GM12878 (cell line): ENCODE results near the gene ARHGAP12. TPM values are rescaled to one million over a fixed set of nuclear protein-coding genes. Genes with fewer than 3 reads are reported as not detected.

Source experiments
- ATAC-seq: fragments of 200-7000 bp; cut with Tn5 transposase; 3 replicates; pipeline ENCODE4 v1.9.1; 2020; ENCODE audit warnings: mild to moderate bottlenecking, moderate library complexity
- BruUV-seq: library from RNA; stranded (reverse); fragments of 400-500 nt; replicated peaks from 2 replicates; lab custom pipeline; 2021; lab: Mats Ljungman, UMichigan
- CTCF ChIA-PET: fragments of 300-600 bp; sonication (Branson Sonifier 250); formaldehyde crosslinking; extraction: SDS; loops from one replicate; lab custom pipeline; 2021; ENCODE audit warnings: inconsistent platforms; lab: Yijun Ruan, JAX
- POLR2A ChIA-PET: fragments of 350-600 bp; formaldehyde crosslinking; extraction: SDS; loops from one replicate; lab custom pipeline; 2021; ENCODE audit warnings: inconsistent platforms; lab: Charles Lee
- RAD21 ChIA-PET: fragments of 300-600 bp; sonication (Branson Sonifier 250); formaldehyde crosslinking; loops from one replicate; lab custom pipeline; 2023; ENCODE audit warnings: antibody characterized with exemption; ENCODE audit not compliant: unreplicated experiment; lab: Charles Lee
- SMC1A ChIA-PET: fragments of 300-600 bp; sonication (Branson Sonifier 250); formaldehyde crosslinking; loops from one replicate; lab custom pipeline; 2023; ENCODE audit not compliant: unreplicated experiment, uncharacterized antibody; lab: Charles Lee
- DNase-seq: peaks from one replicate; pipeline ENCODE4 v3.0.0-alpha.2; 2011; ENCODE audit warnings: low read depth, low spot score
- FAIRE-seq: peaks from 3 replicates; lab custom pipeline; 2011; peaks lifted over from hg19 to GRCh38; lab: Jason Lieb, UNC
- H2AFZ ChIP-seq: 2 replicates; pipeline ENCODE4 v1.6.0; 2011; ENCODE audit warnings: low read depth, low read length, control low read depth; ENCODE audit not compliant: control insufficient read depth
- H3K27ac ChIP-seq: 2 replicates; pipeline ENCODE4 v1.5.1; 2011; ENCODE audit warnings: control low read depth; ENCODE audit not compliant: control insufficient read depth, insufficient read depth
- H3K27me3 ChIP-seq, 2 experiments: replicated peaks in 1 of 2; 2 replicates each; pipeline versions ENCODE4 v1.6.0 to v1.6.1; 2011; ENCODE audit warnings: low read length in 1 of 2; ENCODE audit not compliant: control insufficient read depth in 2 of 2, insufficient read depth in 2 of 2
- H3K36me3 ChIP-seq, 2 experiments: 2 replicates each; pipeline ENCODE4 v1.5.1; 2011; ENCODE audit warnings: low read length in 1 of 2; ENCODE audit not compliant: control insufficient read depth in 2 of 2, insufficient read depth in 2 of 2
- H3K4me1 ChIP-seq: 2 replicates; pipeline ENCODE4 v1.6.1; 2011; ENCODE audit warnings: mild to moderate bottlenecking, low read length, moderate library complexity, mixed read lengths; ENCODE audit not compliant: control insufficient read depth, insufficient read depth
- H3K4me2 ChIP-seq: 2 replicates; pipeline ENCODE4 v1.6.0; 2011; ENCODE audit warnings: control low read depth; ENCODE audit not compliant: control insufficient read depth, insufficient read depth
- H3K4me3 ChIP-seq: fragments of 200-600 bp; sonication (generic); 2 replicates; pipeline ENCODE4 v1.5.1; 2016
- H3K79me2 ChIP-seq: 2 replicates; pipeline ENCODE4 v1.6.0; 2011; ENCODE audit warnings: low read length; ENCODE audit not compliant: control insufficient read depth, insufficient read depth
- H3K9ac ChIP-seq: 2 replicates; pipeline ENCODE4 v1.8.0; 2011; ENCODE audit warnings: low read length, control low read depth, mixed read lengths; ENCODE audit not compliant: control insufficient read depth, insufficient read depth
- H3K9me3 ChIP-seq: replicated peaks from 3 replicates; pipeline ENCODE4 v1.5.1; 2011; ENCODE audit warnings: mild to moderate bottlenecking, low read length; ENCODE audit not compliant: control insufficient read depth, insufficient read depth
- H4K20me1 ChIP-seq: 2 replicates; pipeline ENCODE4 v1.6.0; 2011; ENCODE audit not compliant: control insufficient read depth, insufficient read depth
- BACH1 ChIP-seq: fragments of 450-650 bp; IDR thresholded peaks from 2 replicates; pipeline ENCODE4 v1.6.1; 2017; ENCODE audit warnings: mild to moderate bottlenecking, borderline replicate concordance
- CEBPB ChIP-seq, 2 experiments: fragments of 150-350 bp in 1 of 2; IDR thresholded peaks; 2 replicates each; pipeline ENCODE4 v1.6.1; 2012 to 2014; ENCODE audit warnings: low read depth in 2 of 2, low read length in 2 of 2, borderline replicate concordance in 1 of 2, inconsistent platforms in 1 of 2
- E2F4 ChIP-seq: IDR thresholded peaks from 2 replicates; pipeline ENCODE4 v1.6.1; 2012; ENCODE audit warnings: low read depth, low read length, improper control_type of control experiment
- E2F8 ChIP-seq: fragments of 450-650 bp; IDR thresholded peaks from 2 replicates; pipeline ENCODE4 v1.6.1; 2018; ENCODE audit warnings: mild to moderate bottlenecking, low read depth, moderate library complexity; ENCODE audit not compliant: partially characterized antibody
- E4F1 ChIP-seq: fragments of 450-650 bp; IDR thresholded peaks from 2 replicates; pipeline ENCODE4 v1.6.1; 2018; ENCODE audit warnings: borderline replicate concordance, mild to moderate bottlenecking; ENCODE audit not compliant: partially characterized antibody
- GATAD2B ChIP-seq: fragments of 450-650 bp; conservative IDR thresholded peaks from 2 replicates; pipeline ENCODE4 v1.6.1; 2017; ENCODE audit warnings: low read depth, mild to moderate bottlenecking, moderate library complexity
- HDAC6 ChIP-seq: fragments of 200-600 bp; sonication (generic); IDR thresholded peaks from one replicate; pipeline ENCODE4 v1.8.0; 2017; ENCODE audit warnings: antibody characterized with exemption; ENCODE audit not compliant: unreplicated experiment
- HDGF ChIP-seq: fragments of 450-650 bp; IDR thresholded peaks from 2 replicates; pipeline ENCODE4 v1.6.1; 2016; ENCODE audit warnings: antibody characterized with exemption
- HSF1 ChIP-seq: fragments of 150-350 bp; IDR thresholded peaks from 2 replicates; pipeline ENCODE4 v1.6.1; 2014; ENCODE audit warnings: mild to moderate bottlenecking, low read depth, low read length
- NFXL1 ChIP-seq: fragments of 450-650 bp; IDR thresholded peaks from 2 replicates; pipeline ENCODE4 v1.6.1; 2017; ENCODE audit warnings: antibody characterized with exemption, mild to moderate bottlenecking, borderline replicate concordance
- PAX8 ChIP-seq: fragments of 450-650 bp; IDR thresholded peaks from 2 replicates; pipeline ENCODE4 v1.6.1; 2017; ENCODE audit warnings: mild to moderate bottlenecking, moderate library complexity
- RAD51 ChIP-seq: fragments of 450-650 bp; IDR thresholded peaks from 2 replicates; pipeline ENCODE4 v1.6.1; 2016; ENCODE audit warnings: moderate library complexity, mild to moderate bottlenecking, inconsistent platforms
- SMAD1 ChIP-seq: fragments of 450-650 bp; IDR thresholded peaks from 2 replicates; pipeline ENCODE4 v1.6.1; 2018; ENCODE audit warnings: mild to moderate bottlenecking, low read depth; ENCODE audit not compliant: partially characterized antibody
- SREBF1 ChIP-seq: IDR thresholded peaks from 2 replicates; pipeline ENCODE4 v1.6.1; 2012; ENCODE audit warnings: mild to moderate bottlenecking, low read length
- SUZ12 ChIP-seq: fragments of 200-600 bp; sonication (generic); IDR thresholded peaks from one replicate; pipeline ENCODE4 v1.6.1; 2018; ENCODE audit warnings: antibody characterized with exemption, mild to moderate bottlenecking; ENCODE audit not compliant: unreplicated experiment
- YY1 ChIP-seq: IDR thresholded peaks from 2 replicates; pipeline ENCODE4 v1.6.1; 2011; ENCODE audit warnings: low read depth, mild to moderate bottlenecking, low read length
- WGBS: methylation state at CpG from one replicate; pipeline ENCODE4 v1.1.6; 2016; ENCODE audit warnings: low lambda C conversion rate; ENCODE audit not compliant: insufficient replicate concordance, insufficient coverage; ENCODE audit errors: missing lambda C conversion rate; 5-methylcytosine and 5-hydroxymethylcytosine counted together
- in situ Hi-C: fragments of 300-500 bp; cut with MboI; formaldehyde crosslinking; loops from 9 replicates; pipeline ENCODE4 v1.14.3; 2018; ENCODE audit warnings: mixed read lengths
- intact Hi-C: fragments of 100-400 bp; cut with micrococcal nuclease; formaldehyde crosslinking; loops from one replicate; pipeline ENCODE4 v1.14.2; 2022; ENCODE audit not compliant: unreplicated experiment
- polyA plus RNA-seq, 11 experiments: library from polyadenylated mRNA; depleted of rRNA in 4 of 11; unstranded in 6 of 11; stranded (reverse) in 5 of 11; fragments of >200 nt; fragmentation: Nextera tagmentation in 4 of 11; fragmentation: Illumina TruSeq in 1 of 11; extraction: Ambion mirVana in 4 of 11; extraction: Trizol in 1 of 11; gene quantifications; 1 replicate in 1 of 11; 2 replicates in 10 of 11; pipeline versions ENCODE4 v1.2.1 to v1.2.3, GENCODE V29; 2011 to 2016; ENCODE audit warnings: inconsistent platforms in 2 of 11, missing spikeins in 2 of 11, low read depth in 1 of 11
- total RNA-seq, 4 experiments: library from RNA; depleted of rRNA in 3 of 4; stranded (reverse); fragments of >200 nt in 3 of 4; fragmentation: Illumina TruSeq in 1 of 4; extraction: Trizol in 1 of 4; gene quantifications; 2 replicates each; pipeline versions ENCODE4 v1.2.1 to v1.2.3, GENCODE V29; 2013 to 2021

ARHGAP12 gene
- total and polyA plus RNA-seq, 10 of the 15 experiments (the other 5 are each of a cell fraction or from before 2014, with no cell fraction given) = 5.4 to 15.6 (median 8.5) TPM

- TF ChIP-seq E2F4 (no peak), PAX8 (no peak), HDAC6 (no peak), E4F1 (no peak), HSF1 (no peak), SUZ12 (no peak), GATAD2B (no peak), HDGF (no peak), NFXL1 (no peak), CEBPB (IDR thresholded peaks at IDR 0.05; ENCODE audit: borderline replicate concordance in 1 of 2, low read depth in 2 of 2, low read length in 2 of 2) (no peak), BACH1 (no peak), SREBF1 (no peak), RAD51 (no peak), E2F8 (no peak), SMAD1 (no peak), YY1 (no peak)
- POLR2A ChIA-PET = no interaction called here
Measured at GRCh38 chr10:31776159-31776558, 152.5 kb downstream of the ARHGAP12 start.

More at GRCh38 chr10:31776159-31776558, 152.5 kb downstream of the ARHGAP12 start:
- 53% methylated on average over 5 of the region's 5 CpGs for WGBS
- no peak overlapping the region for H3K4me2 ChIP-seq
- H4K20me1 ChIP-seq = no peaks in the 10 kb centered on the region
- SMC1A ChIA-PET = interaction anchor here (1.6 kb wide), 1 partner anchor 11 kb away, joined by 4 read pairs; no protein-coding TSS in a partner anchor
- CTCF ChIA-PET = interaction anchor here (2.1 kb wide), 1 partner anchor 32 kb away, joined by 8 read pairs; no protein-coding TSS in a partner anchor
- ATAC-seq (no peak), DNase-seq (no peak), FAIRE-seq (no peak)
- no TSS peak for BruUV-seq
- no peaks in the 10 kb centered on the region for H3K27me3 ChIP-seq
- no peaks in the 10 kb centered on the region for H3K36me3 ChIP-seq
- intact Hi-C loops (loop anchor here (10.0 kb wide), 1 partner anchor 241 kb away; no protein-coding TSS in a partner anchor), in situ Hi-C loops (no loop called here)
- no peak overlapping the region for H3K9ac ChIP-seq
- H3K27ac ChIP-seq = no peak overlapping the region
- no peaks in the 10 kb centered on the region for H3K4me1 ChIP-seq
- H3K4me3 ChIP-seq = no peak overlapping the region
- peaks cover 3% of the 10 kb centered on the region; the same call in 2 of the 3 replicates for H3K9me3 ChIP-seq
- no peaks in the 10 kb centered on the region for H3K79me2 ChIP-seq
- no peak overlapping the region for H2AFZ ChIP-seq
- RAD21 ChIA-PET = no interaction called here
